HepG2 (cell line): ENCODE results near the gene BTN1A1. TPM values are rescaled to one million over a fixed set of nuclear protein-coding genes. Genes with fewer than 3 reads are reported as not detected.
A peak's percentile ranks its signal among the peaks of the same experiment; 100 is the strongest.

Source experiments
- ATF7 ChIP-seq, 2 experiments: fragments of 450-650 bp in 1 of 2; sonication (generic) in 1 of 2; formaldehyde crosslinking in 1 of 2; IDR thresholded peaks; 2 replicates each; pipeline versions ENCODE4 v1.4.0 to v1.6.1; 2016 to 2020; ENCODE audit warnings: antibody characterized with exemption in 1 of 2, mild to moderate bottlenecking in 1 of 2, missing genetic modification reagents in 1 of 2
- CHD2 ChIP-seq: IDR thresholded peaks from 2 replicates; pipeline ENCODE4 v1.6.1; 2011; ENCODE audit warnings: low read depth, low read length, improper control_type of control experiment
- DPF2 ChIP-seq: sonication (generic); formaldehyde crosslinking; IDR thresholded peaks from 2 replicates; pipeline ENCODE4 v1.4.0; 2020; ENCODE audit warnings: mild to moderate bottlenecking, low read depth, missing genetic modification reagents, borderline replicate concordance
- ELF4 ChIP-seq: sonication (generic); formaldehyde crosslinking; IDR thresholded peaks from 2 replicates; pipeline ENCODE4 v1.5.0; 2020; ENCODE audit warnings: missing genetic modification reagents, mild to moderate bottlenecking, moderate library complexity, borderline replicate concordance
- IKZF1 ChIP-seq: fragments of 450-650 bp; IDR thresholded peaks from 2 replicates; pipeline ENCODE4 v1.7.1; 2016
- KLF12 ChIP-seq: sonication (generic); formaldehyde crosslinking; IDR thresholded peaks from 2 replicates; pipeline ENCODE4 v1.4.0; 2020; ENCODE audit warnings: missing genetic modification reagents, borderline replicate concordance
- KLF9 ChIP-seq: IDR thresholded peaks from 2 replicates; pipeline ENCODE4 v1.6.1; 2016; ENCODE audit warnings: low read depth
- KMT2A ChIP-seq: sonication (generic); formaldehyde crosslinking; IDR thresholded peaks from 2 replicates; pipeline ENCODE4 v1.4.0; 2020; ENCODE audit warnings: missing genetic modification reagents
- MEIS1 ChIP-seq: sonication (generic); formaldehyde crosslinking; IDR thresholded peaks from 2 replicates; pipeline ENCODE4 v1.9.0; 2021; ENCODE audit warnings: mild to moderate bottlenecking, missing genetic modification reagents, moderate library complexity, borderline replicate concordance
- NFE2L2 ChIP-seq: fragments of 150-350 bp; IDR thresholded peaks from 2 replicates; pipeline ENCODE4 v1.6.1; 2014; ENCODE audit warnings: low read length
- PHF5A ChIP-seq: IDR thresholded peaks from one replicate; pipeline ENCODE4 v1.6.1; 2018; ENCODE audit warnings: low read depth, missing genetic modification reagents; ENCODE audit not compliant: unreplicated experiment
- SMAD3 ChIP-seq: sonication (generic); formaldehyde crosslinking; IDR thresholded peaks from 2 replicates; pipeline ENCODE4 v1.4.0; 2020; ENCODE audit warnings: missing genetic modification reagents
- SP140L ChIP-seq: sonication (generic); formaldehyde crosslinking; IDR thresholded peaks from 2 replicates; pipeline ENCODE4 v1.4.0; 2020; ENCODE audit warnings: missing genetic modification reagents, borderline replicate concordance
- SRY ChIP-seq: sonication (generic); formaldehyde crosslinking; IDR thresholded peaks from 2 replicates; pipeline ENCODE4 v1.8.0; 2022; ENCODE audit warnings: mild to moderate bottlenecking, missing genetic modification reagents
- TEF ChIP-seq: sonication (generic); formaldehyde crosslinking; IDR thresholded peaks from 2 replicates; pipeline ENCODE4 v1.5.0; 2020; ENCODE audit warnings: missing genetic modification reagents
- ZBTB20 ChIP-seq: sonication (generic); formaldehyde crosslinking; IDR thresholded peaks from 2 replicates; pipeline ENCODE4 v1.8.1; 2023; ENCODE audit warnings: missing genetic modification reagents, low read depth, mild to moderate bottlenecking, borderline replicate concordance
- ZMYM4 ChIP-seq: sonication (generic); formaldehyde crosslinking; IDR thresholded peaks from 2 replicates; pipeline ENCODE4 v1.8.1; 2023; ENCODE audit warnings: mild to moderate bottlenecking, missing genetic modification reagents
- ZNF136 ChIP-seq: sonication (generic); formaldehyde crosslinking; IDR thresholded peaks from 2 replicates; pipeline ENCODE4 v1.8.1; 2022; ENCODE audit warnings: low read depth, mild to moderate bottlenecking, moderate library complexity, missing genetic modification reagents
- ZNF17 ChIP-seq: sonication (generic); formaldehyde crosslinking; IDR thresholded peaks from 2 replicates; pipeline ENCODE4 v1.5.0; 2020; ENCODE audit warnings: mild to moderate bottlenecking, missing genetic modification reagents
- ZNF30 ChIP-seq: sonication (generic); formaldehyde crosslinking; IDR thresholded peaks from 2 replicates; pipeline ENCODE4 v1.5.0; 2020; ENCODE audit warnings: mild to moderate bottlenecking, missing genetic modification reagents
- ZNF382 ChIP-seq: sonication (generic); formaldehyde crosslinking; IDR thresholded peaks from 2 replicates; pipeline ENCODE4 v1.5.0; 2020; ENCODE audit warnings: missing genetic modification reagents, mild to moderate bottlenecking, borderline replicate concordance
- ZNF501 ChIP-seq: sonication (generic); formaldehyde crosslinking; IDR thresholded peaks from 2 replicates; pipeline ENCODE4 v1.5.1; 2020; ENCODE audit warnings: mild to moderate bottlenecking, moderate library complexity, missing genetic modification reagents
- ZNF639 ChIP-seq: conservative IDR thresholded peaks from 2 replicates; pipeline ENCODE4 v1.6.1; 2018; ENCODE audit warnings: missing genetic modification reagents
- ZNF724P ChIP-seq: sonication (generic); formaldehyde crosslinking; IDR thresholded peaks from 2 replicates; pipeline ENCODE4 v1.8.0; 2022; ENCODE audit warnings: missing genetic modification reagents, borderline replicate concordance
- ZNF781 ChIP-seq: sonication (generic); formaldehyde crosslinking; IDR thresholded peaks from 2 replicates; pipeline ENCODE4 v1.5.1; 2020; ENCODE audit warnings: borderline replicate concordance, mild to moderate bottlenecking, missing genetic modification reagents; ENCODE audit errors: not compliant biosample characterization
- ZSCAN25 ChIP-seq: sonication (generic); formaldehyde crosslinking; IDR thresholded peaks from 2 replicates; pipeline ENCODE4 v1.8.0; 2022; ENCODE audit warnings: mild to moderate bottlenecking, missing genetic modification reagents
- polyA plus RNA-seq, 8 experiments: library from polyadenylated mRNA; depleted of rRNA in 3 of 8; stranded (reverse) in 7 of 8; unstranded in 1 of 8; fragments of >200 nt; fragmentation: Illumina TruSeq in 4 of 8; extraction: Trizol in 4 of 8; gene quantifications; 2 replicates each; pipeline versions ENCODE4 v1.2.1 to v1.2.3, GENCODE V29; 2011 to 2016; ENCODE audit warnings: low read depth in 4 of 8, missing spikeins in 1 of 8, mixed read lengths in 1 of 8; ENCODE audit not compliant: insufficient read depth in 1 of 8
- total RNA-seq, 5 experiments: library from RNA; depleted of rRNA; stranded (reverse); fragments of >200 nt; fragmentation: Illumina TruSeq; extraction: Trizol; gene quantifications; 2 replicates each; pipeline ENCODE4 v1.2.3, GENCODE V29; 2016; ENCODE audit warnings: low read depth in 1 of 5
- TF ChIP-seq, protein P1 (sequence below): IDR thresholded peaks from 2 replicates; pipeline ENCODE4 v1.6.1; 2016; ENCODE audit warnings: missing biosample characterization, missing genetic modification reagents, low read depth

The BTN1A1 gene
- total and polyA plus RNA-seq, 2 of the 13 experiments (the other 11 are each of a cell fraction or from before 2014, with no cell fraction given): 0.04 TPM; not detected in 1

GRCh38 chr6:26520850-26521599 lies 20.9 kb downstream of the BTN1A1 start (continued):
- TF ChIP-seq ATF7 (IDR thresholded peaks at IDR 0.05) (no peak), ATF7 (CRISPR knock-in tag; IDR thresholded peaks at IDR 0.05) (no peak), ZNF136 (CRISPR knock-in tag) (no peak), SMAD3 (peak; percentile 75), KLF9 (0 out of 2 replicates have a peak, but pooled peaks have one; percentile 18), TEF (CRISPR knock-in tag) (0 out of 2 replicates have a peak, but pooled peaks have one; percentile 58), ZSCAN25 (peak; percentile 89), ZNF724P (CRISPR knock-in tag) (peak; percentile 20), ZNF781 (CRISPR knock-in tag) (no peak), ZNF17 (CRISPR knock-in tag) (no peak), ZNF382 (CRISPR knock-in tag) (no peak), KLF12 (CRISPR knock-in tag) (peak; percentile 28; the same call in 1 of the 2 replicates), SRY (CRISPR knock-in tag) (0 out of 2 replicates have a peak, but pooled peaks have one; percentile 11), SP140L (CRISPR knock-in tag) (peak; percentile 66; the same call in 1 of the 2 replicates), IKZF1 (no peak), ELF4 (CRISPR knock-in tag) (no peak), MEIS1 (peak; percentile 39; the same call in 1 of the 2 replicates), DPF2 (CRISPR knock-in tag) (no peak), ZNF639 (CRISPR knock-in tag) (0 out of 2 replicates have a peak, but pooled peaks have one; percentile 8), NFE2L2 (no peak), ZNF30 (no peak), PHF5A (CRISPR knock-in tag) (no peak), CHD2 (no peak), ZNF501 (no peak), ZMYM4 (CRISPR knock-in tag) (peak; percentile 45), ZBTB20 (CRISPR knock-in tag) (no peak), KMT2A (CRISPR knock-in tag) (peak; percentile 41; the same call in 1 of the 2 replicates)
- TF ChIP-seq, protein P1, sequence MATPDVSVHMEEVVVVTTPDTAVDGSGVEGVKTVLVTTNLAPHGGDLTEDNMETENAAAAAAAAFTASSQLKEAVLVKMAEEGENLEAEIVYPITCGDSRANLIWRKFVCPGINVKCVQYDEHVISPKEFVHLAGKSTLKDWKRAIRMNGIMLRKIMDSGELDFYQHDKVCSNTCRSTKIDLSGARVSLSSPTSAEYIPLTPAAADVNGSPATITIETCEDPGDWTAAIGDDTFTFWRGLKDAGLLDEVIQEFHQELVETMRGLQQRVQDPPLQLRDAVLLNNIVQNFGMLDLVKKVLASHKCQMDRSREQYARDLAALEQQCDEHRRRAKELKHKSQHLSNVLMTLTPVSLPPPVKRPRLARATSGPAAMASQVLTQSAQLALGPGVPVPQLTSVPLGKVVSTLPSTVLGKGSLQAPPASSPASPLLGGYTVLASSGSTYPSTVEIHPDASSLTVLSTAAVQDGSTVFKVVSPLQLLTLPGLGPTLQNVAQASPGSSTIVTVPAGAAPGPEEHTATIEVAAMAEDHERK (CRISPR knock-in tag): no peak
